ENCODE measurements around the gene EDDM3A.

DNA sequence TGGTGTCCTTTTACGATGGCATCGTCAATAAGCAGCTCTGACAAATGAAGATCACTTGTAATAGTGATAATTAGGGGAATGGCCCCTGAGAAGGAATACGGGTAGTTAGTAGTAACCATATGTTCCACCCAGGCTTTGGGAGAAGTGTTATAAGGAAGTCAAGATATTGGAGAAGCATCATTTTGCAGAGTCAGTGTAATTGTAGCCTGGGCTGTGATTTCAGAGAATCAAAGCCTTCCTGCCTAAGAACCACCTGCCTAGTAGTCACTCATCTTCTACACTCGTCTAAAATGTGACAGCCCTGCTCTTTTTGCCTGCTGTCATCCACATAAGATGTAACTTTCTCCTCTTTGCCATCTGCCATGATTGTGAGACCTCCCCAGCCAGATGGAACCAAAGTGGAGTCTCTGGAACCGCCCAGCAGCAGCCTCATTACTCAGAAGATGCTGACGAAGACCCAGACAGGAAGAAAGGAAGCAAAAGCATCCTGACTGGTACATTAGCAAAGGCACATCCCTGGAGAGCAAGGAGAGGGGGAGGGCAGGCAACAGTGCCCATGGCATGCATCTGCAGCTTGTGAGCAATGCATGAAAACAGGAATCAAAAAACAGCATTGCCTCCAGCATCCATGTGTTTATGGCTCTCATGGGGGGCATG, 12.6 kb upstream of the EDDM3A start:
- TF ChIP-seq, protein P1, sequence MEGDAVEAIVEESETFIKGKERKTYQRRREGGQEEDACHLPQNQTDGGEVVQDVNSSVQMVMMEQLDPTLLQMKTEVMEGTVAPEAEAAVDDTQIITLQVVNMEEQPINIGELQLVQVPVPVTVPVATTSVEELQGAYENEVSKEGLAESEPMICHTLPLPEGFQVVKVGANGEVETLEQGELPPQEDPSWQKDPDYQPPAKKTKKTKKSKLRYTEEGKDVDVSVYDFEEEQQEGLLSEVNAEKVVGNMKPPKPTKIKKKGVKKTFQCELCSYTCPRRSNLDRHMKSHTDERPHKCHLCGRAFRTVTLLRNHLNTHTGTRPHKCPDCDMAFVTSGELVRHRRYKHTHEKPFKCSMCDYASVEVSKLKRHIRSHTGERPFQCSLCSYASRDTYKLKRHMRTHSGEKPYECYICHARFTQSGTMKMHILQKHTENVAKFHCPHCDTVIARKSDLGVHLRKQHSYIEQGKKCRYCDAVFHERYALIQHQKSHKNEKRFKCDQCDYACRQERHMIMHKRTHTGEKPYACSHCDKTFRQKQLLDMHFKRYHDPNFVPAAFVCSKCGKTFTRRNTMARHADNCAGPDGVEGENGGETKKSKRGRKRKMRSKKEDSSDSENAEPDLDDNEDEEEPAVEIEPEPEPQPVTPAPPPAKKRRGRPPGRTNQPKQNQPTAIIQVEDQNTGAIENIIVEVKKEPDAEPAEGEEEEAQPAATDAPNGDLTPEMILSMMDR (IDR thresholded peaks at IDR 0.05) = no peak
- TF ChIP-seq POLR2A (IDR thresholded peaks at IDR 0.05) = no peak
- no peak for TF ChIP-seq POLR2AphosphoS5 (IDR thresholded peaks at IDR 0.05)
- TF ChIP-seq EP300 (IDR thresholded peaks at IDR 0.05) = no peak

Data from stomach (tissue), 4 donors.